HepG2 (cell line): ENCODE results near the gene PMEPA1. TPM values are rescaled to one million over a fixed set of nuclear protein-coding genes. Genes with fewer than 3 reads are reported as not detected.

Source experiments
- ATAC-seq: fragments of 200-7000 bp; cut with Tn5 transposase; 3 replicates; pipeline ENCODE4 v1.9.1; 2020; ENCODE audit warnings: mild to moderate bottlenecking, moderate library complexity
- BruUV-seq: library from RNA; stranded (reverse); fragments of 400-500 nt; replicated peaks from 2 replicates; lab custom pipeline; 2021; lab: Mats Ljungman, UMichigan
- CTCF ChIA-PET: fragments of 300-600 bp; formaldehyde crosslinking; extraction: SDS; loops from one replicate; lab custom pipeline; 2021; ENCODE audit warnings: low total read pairs, inconsistent platforms, low intra/inter-chr PET ratio; lab: Yijun Ruan, JAX
- POLR2A ChIA-PET: fragments of 350-600 bp; sonication (Branson Sonifier 250); formaldehyde crosslinking; loops from one replicate; lab custom pipeline; 2020; ENCODE audit warnings: antibody characterized with exemption, inconsistent platforms; lab: Yijun Ruan, JAX
- DNase-seq: peaks from one replicate; pipeline ENCODE4 v3.0.0-alpha.2; 2015; ENCODE audit warnings: low spot score
- FAIRE-seq: peaks from 3 replicates; lab custom pipeline; 2011; peaks lifted over from hg19 to GRCh38; lab: Jason Lieb, UNC
- H2AFZ ChIP-seq: one replicate; pipeline ENCODE4 v1.6.1; 2011; ENCODE audit warnings: low read length, inconsistent platforms
- H3K27ac ChIP-seq: fragments of 300-600 bp; 3 replicates; pipeline ENCODE4 v1.8.0; 2011; ENCODE audit warnings: mixed run types, mild to moderate bottlenecking, mixed read lengths, low read length, inconsistent platforms; ENCODE audit not compliant: insufficient read depth; ENCODE audit errors: extremely low read length
- H3K27me3 ChIP-seq, 2 experiments: fragments of 200-600 bp in 1 of 2; 2 replicates in 1 of 2; 3 replicates in 1 of 2; pipeline versions ENCODE4 v1.6.0 to v1.8.0; 2011; ENCODE audit warnings: low read length in 2 of 2, mild to moderate bottlenecking in 2 of 2, moderate library complexity in 2 of 2, inconsistent platforms in 1 of 2; ENCODE audit not compliant: insufficient read depth in 2 of 2, control insufficient read depth in 1 of 2
- H3K36me3 ChIP-seq, 2 experiments: fragments of 200-600 bp in 1 of 2; replicated peaks in 1 of 2; 2 replicates in 1 of 2; 3 replicates in 1 of 2; pipeline versions ENCODE4 v1.5.1 to v1.8.0; 2011; ENCODE audit warnings: low read length in 2 of 2, inconsistent platforms in 1 of 2; ENCODE audit not compliant: insufficient read depth in 2 of 2, control insufficient read depth in 1 of 2
- H3K4me1 ChIP-seq: 2 replicates; pipeline ENCODE4 v1.5.1; 2012; ENCODE audit warnings: low read length, inconsistent platforms; ENCODE audit not compliant: insufficient read depth
- H3K4me2 ChIP-seq: 2 replicates; pipeline ENCODE4 v1.6.0; 2011; ENCODE audit warnings: low read depth, low read length, inconsistent platforms
- H3K4me3 ChIP-seq, 3 experiments: fragments of 200-600 bp in 1 of 3; sonication (generic), shearing (Covaris generic) in 1 of 3; replicated peaks in 1 of 3; 2 replicates each; pipeline ENCODE4 v1.5.1; 2011 to 2016; ENCODE audit warnings: low read length in 3 of 3, inconsistent platforms in 2 of 3, low read depth in 2 of 3, mild to moderate bottlenecking in 2 of 3, control low read depth in 1 of 3, mixed read lengths in 1 of 3; ENCODE audit not compliant: insufficient read depth in 1 of 3
- H3K79me2 ChIP-seq: one replicate; pipeline ENCODE4 v1.6.1; 2011; ENCODE audit warnings: low read length, inconsistent platforms; ENCODE audit not compliant: insufficient read depth
- H3K9ac ChIP-seq: 2 replicates; pipeline ENCODE4 v1.6.0; 2011; ENCODE audit warnings: mild to moderate bottlenecking, low read depth, low read length, inconsistent platforms; ENCODE audit not compliant: insufficient read depth
- H3K9me3 ChIP-seq: 2 replicates; pipeline ENCODE4 v1.5.1; 2012; ENCODE audit warnings: mild to moderate bottlenecking, low read length
- H4K20me1 ChIP-seq: 2 replicates; pipeline ENCODE4 v1.6.0; 2011; ENCODE audit warnings: inconsistent platforms, mild to moderate bottlenecking, low read length, moderate library complexity; ENCODE audit not compliant: insufficient read depth
- AGO1 ChIP-seq: fragments of 200-400 bp; formaldehyde crosslinking; IDR thresholded peaks from 2 replicates; pipeline ENCODE4 v1.6.1; 2017; ENCODE audit warnings: mild to moderate bottlenecking, low read depth, low read length, moderate library complexity; ENCODE audit not compliant: poor library complexity, severe bottlenecking
- CHD2 ChIP-seq: IDR thresholded peaks from 2 replicates; pipeline ENCODE4 v1.6.1; 2011; ENCODE audit warnings: low read depth, low read length, improper control_type of control experiment
- CTCF ChIP-seq: sonication (generic); formaldehyde crosslinking; IDR thresholded peaks from 2 replicates; pipeline ENCODE4 v1.5.0; 2020; ENCODE audit warnings: mild to moderate bottlenecking, missing genetic modification reagents, moderate library complexity
- ETV5 ChIP-seq: IDR thresholded peaks from 2 replicates; pipeline ENCODE4 v1.6.1; 2018; ENCODE audit warnings: missing biosample characterization, missing genetic modification reagents, inconsistent platforms, borderline replicate concordance
- FUBP1 ChIP-seq: sonication (generic); formaldehyde crosslinking; IDR thresholded peaks from 2 replicates; pipeline ENCODE4 v1.5.1; 2020; ENCODE audit warnings: missing genetic modification reagents, mild to moderate bottlenecking, borderline replicate concordance
- MBNL3 ChIP-seq: fragments of 250-450 bp; sonication (Bioruptor Pico); conservative IDR thresholded peaks from 2 replicates; pipeline ENCODE4 v1.8.0; 2022; ENCODE audit warnings: mild to moderate bottlenecking, inconsistent platforms
- WIZ ChIP-seq: sonication (generic); formaldehyde crosslinking; IDR thresholded peaks from 2 replicates; pipeline ENCODE4 v1.5.1; 2020; ENCODE audit warnings: mild to moderate bottlenecking, missing genetic modification reagents
- XRCC5 ChIP-seq: fragments of 200-400 bp; formaldehyde crosslinking; optimal IDR thresholded peaks from 2 replicates; pipeline ENCODE3; 2017; ENCODE audit warnings: mild to moderate bottlenecking, low read length
- ZNF280B ChIP-seq: sonication (generic); formaldehyde crosslinking; IDR thresholded peaks from 2 replicates; pipeline ENCODE4 v1.5.0; 2020; ENCODE audit warnings: missing genetic modification reagents, mild to moderate bottlenecking, borderline replicate concordance
- WGBS: methylation state at CpG from one replicate; pipeline ENCODE4 v1.1.6; 2017; ENCODE audit warnings: low lambda C conversion rate; 5-methylcytosine and 5-hydroxymethylcytosine counted together
- in situ Hi-C: cut with HindIII; loops from 2 replicates; pipeline ENCODE4 v1.10.0; 2017; ENCODE audit warnings: low pct_unique_long_range_greater_than_20kb; ENCODE audit not compliant: extremely low pct_ligation_motif_present
- intact Hi-C: fragments of 100-400 bp; cut with micrococcal nuclease; formaldehyde crosslinking; loops from one replicate; pipeline ENCODE4 v1.10.0; 2022; ENCODE audit not compliant: unreplicated experiment
- polyA plus RNA-seq, 8 experiments: library from polyadenylated mRNA; depleted of rRNA in 3 of 8; stranded (reverse) in 7 of 8; unstranded in 1 of 8; fragments of >200 nt; fragmentation: Illumina TruSeq in 4 of 8; extraction: Trizol in 4 of 8; gene quantifications; 2 replicates each; pipeline versions ENCODE4 v1.2.1 to v1.2.3, GENCODE V29; 2011 to 2016; ENCODE audit warnings: low read depth in 4 of 8, missing spikeins in 1 of 8, mixed read lengths in 1 of 8; ENCODE audit not compliant: insufficient read depth in 1 of 8
- total RNA-seq, 5 experiments: library from RNA; depleted of rRNA; stranded (reverse); fragments of >200 nt; fragmentation: Illumina TruSeq; extraction: Trizol; gene quantifications; 2 replicates each; pipeline ENCODE4 v1.2.3, GENCODE V29; 2016; ENCODE audit warnings: low read depth in 1 of 5

The PMEPA1 gene
- total and polyA plus RNA-seq, 2 of the 13 experiments (the other 11 are each of a cell fraction or from before 2014, with no cell fraction given) = not detected

GRCh38 chr20:57652606-57653545 lies 56.9 kb downstream of the PMEPA1 start:
- Histone ChIP-seq H3K27ac (no peak overlapping the region), H3K4me3 (no peak overlapping the region), H3K36me3 (no peaks in the 10 kb centered on the region), H3K4me2 (no peak overlapping the region), H3K27me3 (peaks cover 31 to 97% of the 10 kb centered on the region in 2 experiments), H3K79me2 (no peaks in the 10 kb centered on the region), H3K9ac (no peak overlapping the region), H4K20me1 (peaks cover 3% of the 10 kb centered on the region; the same call in 1 of the 2 replicates), H3K9me3 (no peaks in the 10 kb centered on the region), H3K4me1 (peaks cover 7% of the 10 kb centered on the region), H2AFZ (no peak overlapping the region)
- ATAC-seq (peak; percentile 38), FAIRE-seq (no peak), DNase-seq (no peak)
- CTCF ChIA-PET = interaction anchor here (1.0 to 3.1 kb wide), 3 partner anchors 59 to 557 kb away, joined by 3 to 46 read pairs (median 4); no protein-coding TSS in a partner anchor
- TF ChIP-seq FUBP1 (CRISPR knock-in tag) = no peak
- TF ChIP-seq ETV5 (CRISPR knock-in tag) = no peak
- no peak for TF ChIP-seq MBNL3 (CRISPR knock-in tag)
- no peak for TF ChIP-seq CHD2
- 0 out of 2 replicates have a peak, but pooled peaks have one; percentile 5 for TF ChIP-seq ZNF280B (CRISPR knock-in tag)
- TF ChIP-seq CTCF (CRISPR knock-in tag) = 0 out of 2 replicates have a peak, but pooled peaks have one; percentile 16
- TF ChIP-seq WIZ (CRISPR knock-in tag) = no peak
- no peak for TF ChIP-seq XRCC5
- peak; percentile 7 for TF ChIP-seq AGO1
- WGBS = 14% methylated on average over 24 of the region's 28 CpGs
- BruUV-seq = no TSS peak
- POLR2A ChIA-PET = no interaction called here
- in situ Hi-C loops = loop anchor here (5.0 kb wide), 1 partner anchor 524 kb away; no protein-coding TSS in a partner anchor
- intact Hi-C loops = no loop called here
